NCI-H1694 treated with DMSO at 0.1 percent for 48 hours (cell line): Measurements from ENCODE around the gene GLIPR1.
"Not testable (repeated sequence)": the region's sequence is repeated elsewhere in the genome, so short reads cannot be mapped to it uniquely, and the experiment has no call there.

Experiments used
- DNase-seq: peaks from one replicate; lab custom pipeline; 2025; lab: John Stamatoyannopoulos, UW

The GLIPR1 gene

DNA sequence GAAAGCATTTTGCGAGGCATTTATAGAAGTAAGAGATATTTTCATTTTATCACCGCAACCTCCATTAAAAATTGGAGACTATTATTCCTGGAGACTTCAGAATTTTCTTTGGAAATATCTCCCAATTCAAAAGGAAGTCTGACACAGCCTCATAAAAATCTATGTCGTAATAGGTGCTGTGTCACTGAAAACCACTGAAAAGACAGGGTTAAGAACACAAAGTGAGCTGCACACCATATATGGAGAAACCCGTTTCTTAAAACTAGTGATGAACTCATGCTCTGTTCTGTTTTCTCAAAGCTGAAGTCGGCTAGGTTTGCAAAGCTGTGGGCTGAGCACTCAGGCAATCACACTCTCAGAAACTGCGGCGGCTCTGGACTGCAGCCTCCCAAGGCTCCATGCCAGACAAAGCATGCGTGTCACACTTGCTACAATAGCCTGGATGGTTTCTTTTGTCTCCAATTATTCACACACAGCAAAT lies at the start of gene GLIPR1:
Gene GLIPR1 (plus strand): TSS at position 287 of the 481 bp plus-strand sequence. CDS start 126 bp downstream, at position 413.
- DNase-seq: no peak

DNA sequence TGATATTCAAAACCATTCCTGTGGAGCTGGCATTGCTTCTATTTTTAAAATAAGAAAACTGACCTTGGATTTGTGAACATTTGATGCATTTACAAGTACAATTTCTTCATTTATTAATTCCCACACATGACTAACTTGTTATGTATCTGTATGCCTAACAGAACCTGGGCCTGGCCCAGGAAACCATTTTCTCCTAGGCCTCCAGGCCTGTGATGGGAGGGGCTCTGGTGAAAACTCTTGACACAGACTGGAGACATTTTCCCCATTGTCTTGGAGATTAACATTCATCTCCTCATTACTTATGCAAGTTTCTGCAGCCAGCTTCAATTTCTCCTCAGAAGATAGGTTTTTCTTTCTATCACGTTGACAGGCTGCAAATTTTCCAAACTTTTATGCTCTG lies 47.6 kb upstream of the GLIPR1 start:
- DNase-seq: no peak

DNA sequence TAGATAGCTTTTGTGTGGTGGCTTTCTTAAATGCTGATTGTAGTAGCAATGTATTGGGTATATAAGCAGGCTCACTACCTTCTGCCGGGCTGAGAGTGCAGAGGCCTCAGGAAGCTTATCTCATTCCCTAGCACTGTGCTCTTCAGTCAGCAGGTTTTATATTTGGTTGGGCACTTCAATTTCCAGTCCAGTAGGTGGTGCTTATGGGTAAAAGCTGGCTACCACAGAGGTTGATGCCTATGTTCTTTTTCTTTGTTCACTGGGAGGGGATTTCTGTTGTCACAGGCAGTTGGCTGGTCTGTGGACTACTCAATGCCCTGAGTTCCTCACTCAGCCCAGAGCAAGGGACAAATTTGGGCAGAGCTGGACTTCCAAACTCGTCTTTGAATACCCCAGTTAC lies 43.0 kb upstream of the GLIPR1 start:
- no peak for DNase-seq

DNA sequence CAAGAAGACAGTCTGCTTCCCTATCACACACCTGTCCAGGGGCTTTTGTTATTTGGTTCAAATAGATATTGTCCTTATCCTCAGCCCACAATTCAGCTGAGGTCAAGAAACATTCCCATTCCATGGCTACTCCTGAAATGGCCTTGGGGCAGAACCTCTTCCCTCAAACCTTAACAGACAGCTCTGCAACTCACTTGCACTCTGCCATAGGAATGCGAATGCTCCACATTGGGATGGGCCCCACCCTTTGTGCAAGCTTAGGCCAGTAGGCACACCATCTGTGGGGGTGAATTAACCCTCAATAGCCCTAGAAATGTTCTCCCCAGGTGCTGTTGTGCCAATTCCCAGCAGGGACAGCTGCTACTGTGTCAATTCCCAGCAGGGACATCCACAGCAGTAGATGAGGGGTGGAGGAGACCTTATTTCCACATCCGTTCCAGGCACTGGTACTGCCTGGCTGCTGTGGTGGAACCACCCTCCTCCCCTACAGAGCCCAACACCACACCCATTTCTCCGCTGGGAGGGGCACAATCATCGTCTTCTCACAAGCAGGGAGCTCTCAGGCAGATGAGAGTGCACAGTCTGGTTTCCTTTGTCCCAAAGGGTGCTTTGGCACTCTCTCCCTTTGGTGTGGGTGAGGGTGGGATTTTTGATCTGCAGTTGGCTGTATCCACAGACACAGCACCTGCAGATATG lies 42.3 kb upstream of the GLIPR1 start:
- no peak for DNase-seq

- DNase-seq: no peak
These were observed 41.5 kb upstream of the GLIPR1 start for GRCh38 chr12:75439048-75439447.

GRCh38 chr12:75439930-75440329 lies 40.6 kb upstream of the GLIPR1 start:
- no peak for DNase-seq

GRCh38 chr12:75441687-75442449 lies 38.7 kb upstream of the GLIPR1 start:
- DNase-seq: not testable (repeated sequence)

DNA sequence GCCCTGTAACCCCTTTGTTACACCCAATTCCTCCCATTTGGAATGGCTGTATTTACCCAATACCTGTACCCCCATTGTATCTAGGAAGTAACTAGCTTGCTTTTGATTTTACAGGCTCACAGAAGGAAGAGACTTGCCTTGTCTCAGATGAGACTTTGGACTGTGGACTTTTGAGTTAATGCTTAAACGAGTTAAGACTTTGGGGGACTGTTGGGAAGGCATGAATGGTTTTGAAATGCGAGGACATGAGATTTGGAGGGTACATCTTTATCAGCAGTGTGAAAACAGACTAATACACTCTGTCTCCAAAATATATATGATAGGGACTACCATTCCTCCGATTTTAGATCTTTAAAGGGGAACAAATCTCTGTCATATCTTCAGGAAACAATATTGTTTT lies 38.1 kb upstream of the GLIPR1 start:
- DNase-seq: not testable (repeated sequence)

DNA sequence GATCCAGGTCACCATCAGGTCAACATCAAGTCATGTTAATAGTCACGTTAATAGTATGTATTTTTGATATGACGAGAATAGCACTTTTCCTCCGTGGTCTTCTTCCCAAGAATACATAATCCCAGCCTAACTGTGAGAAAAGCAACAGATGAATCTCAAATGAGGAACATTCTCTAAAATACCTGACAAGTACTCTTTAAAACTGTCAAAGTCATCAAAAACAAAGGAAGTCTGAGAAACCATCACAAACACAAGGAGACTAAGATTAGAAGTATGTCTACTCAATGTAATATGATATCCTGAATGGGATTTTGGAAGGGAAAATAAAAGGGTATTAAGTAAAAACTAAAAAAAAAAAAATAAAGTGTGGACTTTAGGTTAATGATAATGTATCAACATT lies 36.8 kb upstream of the GLIPR1 start:
- no peak for DNase-seq

DNA sequence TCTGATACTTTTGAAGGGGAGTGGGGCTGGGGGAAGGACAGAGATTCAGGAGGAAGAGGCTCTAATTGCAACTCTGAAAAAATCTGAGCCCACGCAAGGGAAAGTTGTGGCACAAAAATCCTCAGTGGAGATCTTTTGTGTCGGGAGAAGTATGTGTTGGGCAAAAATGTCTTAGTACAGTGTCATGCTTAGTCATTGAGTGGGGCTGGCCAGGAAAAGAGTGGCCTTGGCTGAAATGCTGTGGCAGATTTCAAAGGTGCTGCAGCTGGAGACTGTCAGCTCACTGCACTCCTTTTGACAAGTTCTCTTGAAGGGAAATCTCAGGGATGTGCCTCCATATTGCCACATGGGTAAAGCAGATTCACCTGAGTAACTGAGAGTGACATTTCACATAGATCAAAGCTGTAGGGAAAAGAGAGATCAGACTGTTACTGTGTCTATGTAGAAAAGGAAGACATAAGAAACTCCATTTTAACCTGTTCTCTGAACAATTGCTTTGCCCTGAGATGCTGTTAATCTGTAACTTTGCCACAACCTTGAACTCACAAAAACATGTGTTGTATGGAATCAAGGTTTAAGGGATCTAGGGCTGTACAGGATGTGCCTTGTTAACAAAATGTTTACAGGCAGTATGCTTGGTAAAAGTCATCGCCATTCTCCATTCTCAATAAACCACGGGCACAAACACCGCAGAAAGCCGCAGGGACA lies 36.0 kb upstream of the GLIPR1 start:
- no peak for DNase-seq

GRCh38 chr12:75445137-75445507 lies 35.4 kb upstream of the GLIPR1 start:
- DNase-seq: not testable (repeated sequence)

- no peak for DNase-seq
These were observed 33.7 kb upstream of the GLIPR1 start for GRCh38 chr12:75446857-75447256.

DNA sequence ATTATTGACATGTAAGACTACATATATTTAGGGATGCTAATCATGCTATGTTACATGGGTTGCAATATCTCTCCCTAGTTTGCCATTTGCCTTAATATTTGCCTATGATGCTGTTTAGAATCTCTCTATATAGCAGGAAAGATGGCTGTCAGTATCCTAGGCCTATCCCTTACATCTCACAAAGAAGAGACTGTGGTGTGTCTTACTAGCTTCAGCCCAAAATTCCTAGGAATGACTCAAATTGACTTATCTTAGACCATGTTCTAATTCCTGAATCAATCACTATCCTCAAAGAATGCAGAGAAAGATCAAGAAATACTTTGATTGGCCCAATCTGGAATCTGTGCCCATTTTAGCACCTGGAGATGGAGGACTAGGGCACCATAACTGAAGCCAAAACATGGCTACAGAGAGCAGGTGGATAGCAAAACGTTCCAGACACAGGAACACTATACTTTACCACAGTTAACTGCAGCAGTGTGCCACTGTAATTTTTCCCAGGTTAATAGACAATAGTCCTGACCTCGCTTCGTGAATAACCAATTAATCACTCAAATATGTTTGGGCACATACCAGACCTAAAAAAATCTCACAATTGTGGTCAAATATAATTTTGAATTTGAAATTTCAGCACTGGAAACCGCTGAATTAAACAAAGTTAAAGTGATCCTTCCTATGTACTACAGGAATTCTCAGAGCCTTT lies 32.7 kb upstream of the GLIPR1 start:
- DNase-seq: no peak

DNA sequence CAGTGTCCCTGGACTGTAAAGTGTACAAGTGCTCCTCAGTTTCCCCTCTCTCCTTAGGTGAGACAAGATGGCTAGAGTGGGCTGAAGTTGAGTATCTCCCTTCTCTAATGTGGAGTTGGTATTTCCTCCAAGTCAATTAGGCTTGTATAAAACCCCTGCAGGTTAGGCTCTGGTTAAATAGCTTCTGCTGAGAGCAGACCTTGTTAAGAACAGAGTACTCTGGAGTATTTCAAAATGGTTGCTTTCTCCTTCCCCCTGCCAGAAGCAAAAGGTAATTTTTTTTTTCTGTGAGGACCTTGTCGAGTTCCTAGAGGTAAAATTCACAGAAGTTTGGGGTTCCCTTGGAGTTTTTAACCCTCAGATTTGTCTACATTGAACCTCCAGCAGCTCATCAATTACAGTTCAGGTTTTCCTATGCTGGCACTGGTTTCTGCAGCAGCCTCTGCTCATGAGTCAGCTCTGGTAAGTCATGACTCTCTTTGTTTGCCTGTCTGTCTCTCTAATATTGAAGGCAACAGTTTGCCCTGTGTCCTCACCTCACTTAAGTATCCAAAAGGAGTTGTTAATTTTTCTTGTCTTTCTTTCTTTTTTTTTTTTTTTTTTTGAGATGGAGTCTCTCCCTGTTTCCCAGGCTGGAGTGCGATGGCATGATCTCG lies 27.8 kb upstream of the GLIPR1 start:
- DNase-seq: no peak

GRCh38 chr12:75455839-75456238 lies 24.7 kb upstream of the GLIPR1 start:
- no peak for DNase-seq

GRCh38 chr12:75457191-75457590 lies 23.4 kb upstream of the GLIPR1 start:
- DNase-seq: no peak

DNA sequence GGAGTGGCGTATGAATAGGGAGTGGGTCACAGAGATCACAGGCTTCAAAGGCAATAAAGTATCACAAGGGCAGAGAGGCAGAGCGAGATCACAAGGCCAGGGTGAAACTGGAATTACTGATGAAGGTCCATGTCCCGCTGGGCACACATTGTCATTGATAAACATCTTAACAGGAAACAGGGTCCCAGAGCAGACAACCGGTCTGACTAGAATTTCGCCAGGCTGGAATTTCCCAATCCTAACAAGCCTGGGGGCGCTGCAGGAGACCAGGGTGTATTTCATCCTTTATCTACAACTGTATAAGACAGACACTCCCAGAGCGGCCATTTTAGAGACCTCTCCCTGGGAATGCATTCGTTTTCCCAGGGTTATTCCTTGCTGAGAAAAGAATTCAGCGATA lies 22.7 kb upstream of the GLIPR1 start:
- not testable (repeated sequence) for DNase-seq

- no peak for DNase-seq
These were observed 20.8 kb upstream of the GLIPR1 start for GRCh38 chr12:75459755-75460154.

GRCh38 chr12:75460204-75460603 lies 20.4 kb upstream of the GLIPR1 start:
- DNase-seq: no peak

DNA sequence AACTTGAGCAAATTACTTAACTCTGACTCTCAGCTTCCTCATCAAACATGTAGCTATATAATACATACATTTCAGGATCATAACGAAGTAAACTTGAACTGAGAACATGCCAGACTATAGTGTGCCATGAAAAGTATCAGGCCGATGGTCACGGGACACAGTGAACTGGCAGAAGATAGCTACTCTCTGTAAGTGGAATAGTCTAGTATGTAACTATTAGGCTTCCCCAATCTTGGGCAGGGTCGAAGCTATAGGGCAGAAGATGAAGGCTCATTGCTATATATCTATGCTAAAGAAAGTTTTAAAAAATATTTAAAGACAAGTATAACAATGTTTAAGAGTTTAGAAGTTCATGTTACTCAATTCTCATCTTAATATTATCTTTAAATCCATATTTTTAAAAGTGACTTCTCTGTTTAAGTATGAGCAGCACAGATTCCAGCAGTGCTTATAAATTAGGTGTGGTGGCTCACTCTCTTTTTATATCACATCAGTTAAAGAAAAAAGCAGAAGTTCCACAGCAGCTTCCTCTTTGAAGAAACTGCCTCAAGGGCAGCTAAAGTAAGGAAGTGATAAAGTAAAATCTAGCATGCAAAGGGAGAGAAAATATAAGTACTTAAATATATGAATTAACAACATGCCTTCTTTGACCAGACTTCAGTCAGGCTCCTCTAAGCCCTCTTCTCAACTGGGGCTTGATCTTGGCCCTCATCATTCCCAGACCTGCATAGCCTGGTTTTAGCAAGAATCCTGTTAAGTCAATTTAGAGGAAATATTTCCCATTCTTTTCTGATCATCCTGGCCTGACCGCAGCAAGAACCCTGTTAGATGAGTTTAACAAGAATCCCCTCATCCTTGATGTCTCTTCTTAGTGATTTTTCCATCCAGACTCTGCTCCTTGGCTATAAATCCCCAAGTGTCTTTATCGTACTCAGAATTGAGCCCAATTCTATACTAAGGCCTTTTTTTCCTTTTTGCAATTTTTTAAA lies 8.4 kb upstream of the GLIPR1 start:
- no peak for DNase-seq
